Heart left ventricle (tissue), 16 donors: ENCODE measurements around the gene CSTB. TPM values are rescaled to one million over a fixed set of nuclear protein-coding genes. Genes with fewer than 3 reads are reported as not detected.

Source experiments
- ATAC-seq, 4 donors: fragments of 200-7000 bp; cut with Tn5 transposase; one replicate each; pipeline ENCODE4 v1.9.1; 2020 to 2022; ENCODE audit warnings: moderate library complexity in 4 of 4, mild to moderate bottlenecking in 3 of 4, moderate number of reproducible peaks in 1 of 4
- DNase-seq, 5 donors: peaks; one replicate each; pipeline ENCODE4 v3.0.0-alpha.2; 2020
- H3K27ac ChIP-seq, 12 donors: fragments of 200-600 bp; sonication (generic) in 4 of 12; one replicate each; pipeline versions ENCODE4 v1.5.0 to v1.8.0; 2016 to 2022; ENCODE audit warnings: mild to moderate bottlenecking in 2 of 12
- H3K27me3 ChIP-seq, 9 donors: fragments of 200-600 bp; sonication (generic) in 2 of 9; one replicate each; pipeline versions ENCODE4 v1.5.1 to v1.8.0; 2016 to 2022; ENCODE audit warnings: mild to moderate bottlenecking in 3 of 9
- H3K36me3 ChIP-seq, 9 donors: fragments of 200-600 bp; sonication (generic) in 2 of 9; one replicate each; pipeline versions ENCODE4 v1.5.0 to v1.8.0; 2018 to 2022; ENCODE audit warnings: mild to moderate bottlenecking in 2 of 9
- H3K4me1 ChIP-seq, 12 donors: fragments of 200-600 bp; sonication (generic) in 4 of 12; one replicate each; pipeline versions ENCODE4 v1.5.0 to v1.8.0; 2016 to 2022; ENCODE audit warnings: mild to moderate bottlenecking in 3 of 12
- H3K4me3 ChIP-seq, 12 donors: fragments of 200-600 bp; sonication (generic) in 4 of 12; one replicate each; pipeline versions ENCODE4 v1.5.0 to v1.8.0; 2017 to 2022; ENCODE audit warnings: mild to moderate bottlenecking in 9 of 12, moderate library complexity in 4 of 12
- H3K9me3 ChIP-seq, 12 donors: fragments of 200-600 bp; sonication (generic) in 4 of 12; one replicate each; pipeline versions ENCODE4 v1.5.0 to v1.8.0; 2016 to 2022; ENCODE audit warnings: mild to moderate bottlenecking in 1 of 12
- POLR2A ChIP-seq, 2 donors: fragments of 450-650 bp; IDR thresholded peaks; one replicate each; pipeline ENCODE4 v1.6.1; 2017; ENCODE audit warnings: antibody characterized with exemption in 2 of 2, mild to moderate bottlenecking in 2 of 2, moderate library complexity in 2 of 2
- WGBS, 4 donors: extraction: QIAGEN DNeasy Blood & Tissue Kit in 2 of 4; methylation state at CpG; one replicate each; pipeline versions ENCODE4 v1.1.5 to v1.1.7; 2013 to 2018; 5-methylcytosine and 5-hydroxymethylcytosine counted together
- intact Hi-C, 10 donors: fragments of 100-400 bp; cut with DNase I; formaldehyde crosslinking; loops; one replicate each; pipeline versions ENCODE4 v1.11.1 to v1.14.2; 2022
- polyA plus RNA-seq, 2 donors: library from polyadenylated mRNA; stranded (reverse); fragments of 200-250 nt; gene quantifications; one replicate each; pipeline ENCODE4 v1.2.3, GENCODE V29; 2013
- total RNA-seq, 9 donors: library from RNA; depleted of rRNA in 2 of 9; stranded (reverse); fragments of >200 nt in 2 of 9; fragmentation: NEBNext Ultra II Directional in 3 of 9; extraction: Animal tissue kit (Norgen Biotek cat#: 25700) in 3 of 9; gene quantifications; one replicate each; pipeline versions ENCODE4 v1.1.0 to v1.2.4, GENCODE V29; 2016 to 2023
- TF ChIP-seq, protein P1 (sequence below), 12 donors: fragments of 200-600 bp; sonication (generic) in 4 of 12; IDR thresholded peaks; one replicate each; pipeline versions ENCODE4 v1.5.0 to v1.8.0; 2018 to 2022; ENCODE audit warnings: antibody characterized with exemption in 12 of 12, mild to moderate bottlenecking in 5 of 12
- donor health status: ischemic (EF 13 %, LVEDD 7.1; RV severe dilation, severe dysfunction).
- donor health status: healthy with polysubstance abuse.
- donor health status: DM: no; HTN: yes; CAD: no.
- donor health status: DM: no; HTN: no; CAD: no.
- donor health status: ischemic (EF 25% LVEDD 6.9; RV normal size, moderate dysfunction).
- donor health status: ischemic (EF 25% LVEDD 5.7; RV mildly dilated, moderate dysfunction).
- donor health status: healthy.
- donor health status: DM: yes; HTN: yes; CAD: no.
- donor health status: ischemic (EF 35%, LVEDD 5.7; RV mildly dilated, moderate dysfunction).
- donor health status: nonischemic (EF 11% LVEDD 7.7; RV severe dilation, severe dysfunction).
- donor health status: DM: yes; HTN: yes; CAD: no.
- donor health status: PGD.
- donor health status: ischemic (EF 29% LVEDD 5.4; RV normal size, mild dysfunction).
- donor health status: nonischemic (EF 23%, LVEDD 6.1; RV moderate dilation, normal function).

CSTB gene
- total and polyA plus RNA-seq, 11 donors, result 7.8 to 77.0 (median 36.1) TPM

DNA sequence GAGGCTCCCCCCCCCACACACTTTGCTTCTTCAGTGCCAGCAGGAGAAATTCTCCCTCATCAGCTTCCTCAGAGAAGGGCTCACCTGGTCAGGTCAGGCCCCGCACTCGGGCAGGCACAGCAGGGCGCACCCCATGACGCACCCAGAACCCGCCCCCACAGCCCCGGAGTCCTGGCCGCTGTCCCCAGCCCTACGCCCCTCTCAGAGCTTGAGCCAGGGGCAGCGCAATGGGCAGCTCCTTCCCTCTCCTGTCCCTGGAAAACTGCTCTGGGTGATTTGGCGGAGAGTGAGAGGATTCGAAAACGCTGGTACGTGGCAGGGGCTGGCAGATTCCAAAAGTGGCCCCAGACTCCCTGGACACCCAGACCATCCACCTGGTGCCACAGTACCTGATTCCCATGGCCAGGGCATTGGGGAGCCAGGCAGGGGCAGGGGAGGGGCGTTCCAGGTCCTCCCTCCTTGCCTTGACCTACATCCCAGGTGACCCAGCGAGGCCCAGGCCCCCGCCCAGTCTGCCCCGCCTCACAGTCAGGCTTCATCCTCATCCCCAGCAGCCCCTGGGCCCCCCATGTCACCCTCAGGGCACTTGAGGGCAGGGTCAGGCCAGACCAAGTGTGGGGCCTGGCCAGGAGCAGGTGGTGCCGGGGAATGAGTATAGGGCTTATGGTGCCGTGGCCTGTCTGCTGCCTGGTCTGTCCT lies 37.0 kb upstream of the CSTB start:
- intact Hi-C loops, result loop anchor here in 3 of 10 donors (2.0 to 10.0 kb wide), 4 partner anchors 72 to 492 kb away; partner anchors contain the start of gene PFKL (in 1 of the 3)
- Histone ChIP-seq H3K27ac (no peak overlapping the region), H3K27me3 (no peaks in the 10 kb centered on the region), H3K4me3 (no peak overlapping the region), H3K36me3 (no peaks in the 10 kb centered on the region), H3K9me3 (no peaks in the 10 kb centered on the region), H3K4me1 (peaks cover 0 to 42% (median 8%) of the 10 kb centered on the region in 12 donors)
- no peak for ATAC-seq
- TF ChIP-seq, protein P1, sequence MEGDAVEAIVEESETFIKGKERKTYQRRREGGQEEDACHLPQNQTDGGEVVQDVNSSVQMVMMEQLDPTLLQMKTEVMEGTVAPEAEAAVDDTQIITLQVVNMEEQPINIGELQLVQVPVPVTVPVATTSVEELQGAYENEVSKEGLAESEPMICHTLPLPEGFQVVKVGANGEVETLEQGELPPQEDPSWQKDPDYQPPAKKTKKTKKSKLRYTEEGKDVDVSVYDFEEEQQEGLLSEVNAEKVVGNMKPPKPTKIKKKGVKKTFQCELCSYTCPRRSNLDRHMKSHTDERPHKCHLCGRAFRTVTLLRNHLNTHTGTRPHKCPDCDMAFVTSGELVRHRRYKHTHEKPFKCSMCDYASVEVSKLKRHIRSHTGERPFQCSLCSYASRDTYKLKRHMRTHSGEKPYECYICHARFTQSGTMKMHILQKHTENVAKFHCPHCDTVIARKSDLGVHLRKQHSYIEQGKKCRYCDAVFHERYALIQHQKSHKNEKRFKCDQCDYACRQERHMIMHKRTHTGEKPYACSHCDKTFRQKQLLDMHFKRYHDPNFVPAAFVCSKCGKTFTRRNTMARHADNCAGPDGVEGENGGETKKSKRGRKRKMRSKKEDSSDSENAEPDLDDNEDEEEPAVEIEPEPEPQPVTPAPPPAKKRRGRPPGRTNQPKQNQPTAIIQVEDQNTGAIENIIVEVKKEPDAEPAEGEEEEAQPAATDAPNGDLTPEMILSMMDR (IDR thresholded peaks at IDR 0.05), result no peak
- TF ChIP-seq POLR2A (IDR thresholded peaks at IDR 0.05), result no peak
- WGBS, 4 donors, result 91% methylated on average over 9 to 19 of the region's 19 CpGs
- DNase-seq, result no peak

DNA sequence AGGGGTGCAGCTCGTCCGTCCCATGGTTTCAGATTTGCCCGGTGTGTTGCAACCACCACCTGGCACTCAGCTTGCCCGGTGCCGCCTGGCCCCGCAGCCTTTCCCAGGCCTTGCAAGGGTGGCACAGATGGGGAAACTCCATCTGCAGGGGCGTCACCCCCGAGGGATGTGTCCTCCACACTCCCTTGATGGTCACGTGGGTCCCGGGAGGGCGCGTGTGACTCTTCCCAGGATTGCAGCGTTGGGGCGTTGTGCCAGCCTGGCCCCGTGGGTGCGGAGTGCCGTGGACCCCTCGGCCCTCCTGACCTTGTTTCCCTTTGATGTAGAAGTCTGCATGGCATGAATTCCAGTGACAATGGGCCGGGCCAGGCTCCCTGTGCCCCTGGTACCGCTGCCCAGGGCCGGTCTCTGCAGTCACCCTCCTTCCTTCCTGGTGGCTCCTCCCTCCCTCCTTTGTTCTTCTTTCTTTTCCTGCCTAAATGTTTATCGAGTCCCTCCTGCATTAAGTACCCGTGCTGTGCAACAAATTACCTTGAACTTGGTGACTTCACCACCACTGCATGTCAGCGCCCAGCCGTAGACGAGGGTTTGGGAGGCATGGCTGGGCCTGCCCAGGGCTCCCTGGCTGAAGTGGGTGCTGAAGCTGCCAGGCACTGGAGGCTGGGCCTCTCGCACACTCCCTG lies 36.2 kb upstream of the CSTB start:
- Histone ChIP-seq H3K4me1 (peaks cover 0 to 34% (median 8%) of the 10 kb centered on the region in 12 donors), H3K4me3 (peak overlapping the region in 6 of 12 donors; percentile 4 to 52 (median 20)), H3K9me3 (no peaks in the 10 kb centered on the region), H3K36me3 (no peaks in the 10 kb centered on the region), H3K27me3 (no peaks in the 10 kb centered on the region), H3K27ac (peak overlapping the region in 1 of 12 donors; percentile 56)
- ATAC-seq (peak in 1 of 4 donors; percentile 11), DNase-seq (peak in 1 of 5 donors; percentile 50)
- intact Hi-C loops, result loop anchor here in 3 of 10 donors (2.0 to 10.0 kb wide), 4 partner anchors 73 to 493 kb away; partner anchors contain the start of gene PFKL (in 1 of the 3)
- WGBS, 4 donors, result 52 to 72% (median 67%) methylated on average over 27 of the region's 27 CpGs
- no peak for TF ChIP-seq POLR2A (IDR thresholded peaks at IDR 0.05)
- TF ChIP-seq, protein P1 (IDR thresholded peaks at IDR 0.05), result no peak

DNA sequence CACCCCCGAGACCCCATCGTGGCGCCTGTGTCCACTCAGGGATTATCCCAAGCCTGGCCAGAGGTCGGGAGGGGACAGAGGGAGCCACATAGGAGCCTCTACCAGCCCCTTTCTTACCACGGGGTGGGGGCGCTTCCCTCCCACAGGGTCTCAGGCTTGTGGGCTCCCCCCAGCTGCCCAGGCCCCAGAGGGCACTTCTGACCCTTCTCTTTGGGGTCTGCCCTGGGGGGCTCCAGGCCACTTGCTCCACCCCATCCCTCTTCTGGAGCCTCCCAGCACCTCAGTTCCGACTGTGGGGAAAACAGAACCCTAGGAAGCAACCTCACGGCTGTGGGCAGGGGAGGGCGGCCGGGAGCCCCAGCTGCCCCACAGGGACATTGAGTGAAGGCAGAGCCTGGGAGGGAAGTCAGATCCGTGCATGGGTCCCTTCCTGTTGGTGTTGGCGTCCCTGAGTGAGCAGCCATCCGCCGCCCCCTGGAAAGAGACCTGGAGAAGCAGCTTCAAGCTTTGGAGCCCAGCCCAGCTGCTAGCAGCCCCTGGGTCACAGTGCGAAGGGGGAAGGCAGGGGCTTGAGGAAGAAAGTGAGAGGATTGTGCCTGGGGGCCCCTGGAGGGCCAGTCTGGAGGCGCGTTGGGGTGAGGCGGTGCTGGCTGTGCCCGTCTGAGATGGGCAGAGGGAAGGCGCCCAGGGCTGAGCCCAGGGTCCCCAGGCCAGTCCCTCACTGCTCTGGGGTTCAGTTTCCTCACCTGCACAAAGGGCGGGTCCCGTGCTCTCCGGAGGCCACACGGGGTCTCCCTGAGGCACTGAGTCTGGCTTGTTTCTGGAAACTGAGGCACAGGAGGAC lies 35.4 kb upstream of the CSTB start:
- no peak for DNase-seq
- Histone ChIP-seq H3K4me3 (peak overlapping the region in 6 of 12 donors; percentile 4 to 52 (median 20)), H3K36me3 (no peaks in the 10 kb centered on the region), H3K27me3 (no peaks in the 10 kb centered on the region), H3K27ac (peak overlapping the region in 1 of 12 donors; percentile 56), H3K9me3 (no peaks in the 10 kb centered on the region), H3K4me1 (peaks cover 0 to 26% (median 8%) of the 10 kb centered on the region in 12 donors)
- TF ChIP-seq, protein P1 (IDR thresholded peaks at IDR 0.05), result no peak
- TF ChIP-seq POLR2A (IDR thresholded peaks at IDR 0.05), result no peak
- 64 to 77% (median 72%) methylated on average over 13 to 24 of the region's 24 CpGs for WGBS, 4 donors
- intact Hi-C loops, result loop anchor here in 4 of 10 donors (1.0 to 10.0 kb wide), 6 partner anchors 73 to 493 kb away; partner anchors contain the start of gene PFKL (in 1 of the 4)
- ATAC-seq, result peak in 1 of 4 donors; percentile 7
